ENCODE results near the gene DNAH17. TPM values are rescaled to one million over a fixed set of nuclear protein-coding genes. Genes with fewer than 3 reads are reported as not detected.

DNAH17 gene
- total RNA-seq, 1 experiment from 2014 or later = 0.13 TPM

- no peak overlapping the region; a peak in 1 of 5 replicates for H3K4me3 Mint-ChIP-seq
- no peak overlapping the region for H2BK120ac ChIP-seq (ENCODE audit: low read depth, low read length, poor library complexity, severe bottlenecking)
- H2AFZ ChIP-seq (ENCODE audit: low read length) = no peak overlapping the region
- H3K23ac ChIP-seq (ENCODE audit: insufficient read length, low read depth, low read length) = no peak overlapping the region
- no peaks in the 10 kb centered on the region for H3K23me2 ChIP-seq (ENCODE audit: insufficient read length, low read depth, low read length, poor library complexity, severe bottlenecking)
- peaks cover 6% of the 10 kb centered on the region; the same call in 1 of the 2 replicates for H3K79me2 ChIP-seq (ENCODE audit: insufficient read depth, low read length)
- no peak overlapping the region for H2BK12ac ChIP-seq (ENCODE audit: insufficient read length, low read depth, low read length)
- peaks cover 29 to 54% (median 39%) of the 10 kb centered on the region in 3 experiments; a peak in 6 of 7 replicates for H3K36me3 Mint-ChIP-seq (ENCODE audit: insufficient read depth in 1 of 3, low read depth in 3 of 3)
- H3K27ac ChIP-seq (ENCODE audit: insufficient read length, low read depth, low read length) = no peak overlapping the region
- H4K20me1 ChIP-seq (ENCODE audit: control insufficient read depth, insufficient read depth, insufficient read length) = peaks cover 3% of the 10 kb centered on the region
- no peak overlapping the region for H3T11ph ChIP-seq (ENCODE audit: low read length)
- no peak overlapping the region for H2BK5ac ChIP-seq (ENCODE audit: insufficient read length, low read length)
- H3K79me1 ChIP-seq (ENCODE audit: insufficient read depth, low read depth, low read length, poor library complexity, severe bottlenecking) = peaks cover 5% of the 10 kb centered on the region
- H3K9me3 ChIP-seq (ENCODE audit: control insufficient read depth, low read depth, low read length) = no peaks in the 10 kb centered on the region
- H2BK15ac ChIP-seq (ENCODE audit: low read depth, low read length) = no peak overlapping the region
- H3K4ac ChIP-seq (ENCODE audit: low read depth, low read length) = no peak overlapping the region
- H3K18ac ChIP-seq (ENCODE audit: insufficient read length, low read depth, low read length) = no peak overlapping the region
- H4K91ac ChIP-seq (ENCODE audit: insufficient read length, low read depth, low read length) = no peak overlapping the region
- H2AK5ac ChIP-seq (ENCODE audit: insufficient read length, low read length) = no peak overlapping the region
- no peaks in the 10 kb centered on the region for H3K4me1 ChIP-seq (ENCODE audit: insufficient read depth, low read length)
- DNase-seq = no peak
- no peaks in the 10 kb centered on the region for H3K27me3 Mint-ChIP-seq (ENCODE audit: low read depth)
- no peak overlapping the region for H3K56ac ChIP-seq (ENCODE audit: insufficient read length, low read depth, low read length)
- WGBS (ENCODE audit: extremely low coverage, insufficient read length, low lambda C conversion rate) = no CpG with 5 or more reads among the region's 8 CpGs
- peak overlapping the region; percentile 11 to 70 (median 34); a peak in 3 of 7 replicates for H3K27ac Mint-ChIP-seq
- H3K27me3 ChIP-seq (ENCODE audit: insufficient read depth, low read length) = no peaks in the 10 kb centered on the region
- no peak overlapping the region for H4K5ac ChIP-seq (ENCODE audit: insufficient read length, low read depth, low read length)
- H3K14ac ChIP-seq (ENCODE audit: insufficient read depth, low read length) = no peak overlapping the region
- H3K4me2 ChIP-seq (ENCODE audit: insufficient read depth, insufficient read length, low read length) = no peak overlapping the region
- no peak for TF ChIP-seq CTCF (conservative IDR thresholded peaks at IDR 0.05)
- no peaks in the 10 kb centered on the region for H3K9me3 Mint-ChIP-seq
- no peak overlapping the region for H3K9ac ChIP-seq (ENCODE audit: extremely low read depth, insufficient read length, low read length)
- no peak overlapping the region for H4K8ac ChIP-seq (replicated peaks; ENCODE audit: insufficient read length, low read depth, low read length)
- H2BK20ac ChIP-seq (ENCODE audit: low read depth, low read length, poor library complexity, severe bottlenecking) = no peak overlapping the region
- H3K4me1 Mint-ChIP-seq = peaks cover 16 to 19% of the 10 kb centered on the region in 2 experiments
Observed at GRCh38 chr17:78406920-78407319, 170.3 kb downstream of the DNAH17 start.

All from H9 (cell line).